Colonic mucosa (tissue), 4 donors: ENCODE measurements around the gene RPL19. TPM values are rescaled to one million over a fixed set of nuclear protein-coding genes. Genes with fewer than 3 reads are reported as not detected.

ENCODE experiments used
- DNase-seq: peaks from one replicate; pipeline ENCODE4 v3.0.0-alpha.2; 2020
- H3K27ac ChIP-seq: fragments of 200-600 bp; one replicate; pipeline ENCODE4 v1.8.0; 2021
- H3K27me3 ChIP-seq: fragments of 200-600 bp; one replicate; pipeline ENCODE4 v1.8.0; 2021
- H3K36me3 ChIP-seq: fragments of 200-600 bp; one replicate; pipeline ENCODE4 v1.8.0; 2021
- H3K4me1 ChIP-seq: fragments of 200-600 bp; one replicate; pipeline ENCODE4 v1.8.0; 2021; ENCODE audit warnings: mild to moderate bottlenecking
- H3K4me3 ChIP-seq: fragments of 200-600 bp; one replicate; pipeline ENCODE4 v1.8.0; 2021
- H3K9ac ChIP-seq, 2 donors: one replicate each; pipeline ENCODE4 v1.7.0; 2013; ENCODE audit warnings: control low read depth in 2 of 2, low read depth in 2 of 2, low read length in 2 of 2
- H3K9me3 ChIP-seq: fragments of 200-600 bp; one replicate; pipeline ENCODE4 v1.8.0; 2021
- CTCF ChIP-seq: fragments of 200-600 bp; IDR thresholded peaks from one replicate; pipeline ENCODE4 v1.8.0; 2022; ENCODE audit warnings: antibody characterized with exemption, mild to moderate bottlenecking
- intact Hi-C: fragments of 100-400 bp; cut with DNase I; formaldehyde crosslinking; loops from one replicate; pipeline ENCODE4 v1.14.1; 2022
- total RNA-seq, 2 donors: library from RNA; stranded (reverse); fragmentation: NEBNext Ultra II Directional in 1 of 2; extraction: Animal tissue kit (Norgen Biotek cat#: 25700) in 1 of 2; gene quantifications; one replicate each; pipeline ENCODE4 v1.2.1, GENCODE V29; 2021
- donor health status: healthy.
- donor health status: DM: no; HTN: no; CAD: no.
- donor health status: DM: no; HTN: no; CAD: no.

The RPL19 gene
- total RNA-seq, 2 donors from 2014 or later, result 1,557 to 1,567 TPM

GRCh38 chr17:39194985-39195524 lies 5.0 kb upstream of the RPL19 start:
- no peaks in the 10 kb centered on the region for H3K4me1 ChIP-seq
- no peak for TF ChIP-seq CTCF
- H3K27ac ChIP-seq, result no peak overlapping the region

GRCh38 chr17:39195568-39196160 lies 4.4 kb upstream of the RPL19 start:
- H3K36me3 ChIP-seq, result no peaks in the 10 kb centered on the region
- no peaks in the 10 kb centered on the region for H3K4me1 ChIP-seq
- H3K27ac ChIP-seq, result no peak overlapping the region
- H3K4me3 ChIP-seq, result no peak overlapping the region
- H3K9me3 ChIP-seq, result no peaks in the 10 kb centered on the region
- no peak for TF ChIP-seq CTCF
- intact Hi-C loops, result no loop called here
- DNase-seq, result no peak
- H3K9ac ChIP-seq, result peak overlapping the region in 1 of 2 donors; percentile 50
- H3K27me3 ChIP-seq, result no peaks in the 10 kb centered on the region

More at GRCh38 chr17:39194985-39195524, 5.0 kb upstream of the RPL19 start:
- no peaks in the 10 kb centered on the region for H3K27me3 ChIP-seq
- H3K36me3 ChIP-seq, result no peaks in the 10 kb centered on the region
- no peak overlapping the region for H3K4me3 ChIP-seq
- DNase-seq, result no peak
- intact Hi-C loops, result no loop called here
- H3K9me3 ChIP-seq, result no peaks in the 10 kb centered on the region
- H3K9ac ChIP-seq, result no peak overlapping the region

- Histone ChIP-seq H3K9ac (peak overlapping the region in 1 of 2 donors; percentile 20), H3K27ac (no peak overlapping the region), H3K4me1 (peaks cover 3% of the 10 kb centered on the region), H3K27me3 (no peaks in the 10 kb centered on the region), H3K36me3 (no peaks in the 10 kb centered on the region), H3K9me3 (no peaks in the 10 kb centered on the region), H3K4me3 (peak overlapping the region; percentile 74)
- TF ChIP-seq CTCF, result no peak
- no peak for DNase-seq
- intact Hi-C loops, result no loop called here
These were observed 3.8 kb upstream of the RPL19 start for GRCh38 chr17:39196241-39196807.

- intact Hi-C loops, result no loop called here
- peak; percentile 58 for DNase-seq
- Histone ChIP-seq H3K27ac (peak overlapping the region; percentile 76), H3K36me3 (no peaks in the 10 kb centered on the region), H3K9me3 (no peaks in the 10 kb centered on the region), H3K4me3 (peak overlapping the region; percentile 74), H3K4me1 (peaks cover 8% of the 10 kb centered on the region), H3K27me3 (no peaks in the 10 kb centered on the region), H3K9ac (peak overlapping the region; percentile 70 to 80)
- TF ChIP-seq CTCF, result no peak
These were observed 3.2 kb upstream of the RPL19 start for GRCh38 chr17:39196808-39197291.

- no peak for TF ChIP-seq CTCF
- Histone ChIP-seq H3K4me3 (peak within 1 kb of the TSS; percentile 74), H3K9me3 (no peaks in the 10 kb centered on the region), H3K27me3 (no peaks in the 10 kb centered on the region), H3K36me3 (peaks cover 6% of the 10 kb centered on the region), H3K9ac (peak within 1 kb of the TSS; percentile 70 to 80), H3K27ac (peak within 1 kb of the TSS; percentile 91), H3K4me1 (peaks cover 10% of the 10 kb centered on the region)
- intact Hi-C loops, result no loop called here
- DNase-seq, result peak; percentile 80
These were observed 2.5 kb upstream of the RPL19 start, which contains the start of gene CACNB1 for GRCh38 chr17:39197380-39198185. CACNB1 (minus strand) TSS chr17:39197669; CDS start chr17:39197495, 174 bp downstream.
